Neural cell (in vitro differentiated cells): ENCODE results near the gene ATF6B. TPM values are rescaled to one million over a fixed set of nuclear protein-coding genes. Genes with fewer than 3 reads are reported as not detected.

Experiments used
- H2AFZ ChIP-seq: fragments of 200-600, 300-800 bp; sonication (generic), shearing (Covaris generic); 2 replicates; pipeline ENCODE4 v1.6.0; 2014; ENCODE audit warnings: low read depth, mild to moderate bottlenecking, antibody characterized with exemption, low read length, moderate library complexity
- H3F3A ChIP-seq: fragments of 200-600 bp; shearing (Covaris generic); 2 replicates; pipeline ENCODE4 v1.6.1; 2016; ENCODE audit warnings: mild to moderate bottlenecking, moderate library complexity, mixed read lengths, antibody characterized with exemption, low read length; ENCODE audit not compliant: insufficient read depth, poor library complexity, severe bottlenecking
- H3K27ac ChIP-seq: fragments of 200-600, 300-800 bp; sonication (generic), shearing (Covaris generic); 2 replicates; pipeline ENCODE4 v1.5.1; 2014; ENCODE audit warnings: mild to moderate bottlenecking, low read length, moderate library complexity
- H3K27me3 ChIP-seq: fragments of 300-800, 200-600 bp; sonication (generic), shearing (Covaris generic); 2 replicates; pipeline ENCODE4 v1.6.0; 2014; ENCODE audit warnings: mild to moderate bottlenecking, low read depth, low read length, moderate library complexity; ENCODE audit not compliant: insufficient read depth
- H3K36me3 ChIP-seq: fragments of 300-800, 200-600 bp; sonication (generic), shearing (Covaris generic); 2 replicates; pipeline ENCODE4 v1.5.1; 2014; ENCODE audit warnings: mild to moderate bottlenecking, antibody characterized with exemption, low read length, moderate library complexity; ENCODE audit not compliant: insufficient read depth
- H3K4me2 ChIP-seq: fragments of 300-800, 200-600 bp; sonication (generic), shearing (Covaris generic); 2 replicates; pipeline ENCODE4 v1.6.0; 2014; ENCODE audit warnings: mild to moderate bottlenecking, low read length
- H3K4me3 ChIP-seq: fragments of 300-800, 200-600 bp; sonication (generic), shearing (Covaris generic); 2 replicates; pipeline ENCODE4 v1.5.1; 2014; ENCODE audit warnings: mild to moderate bottlenecking, low read length, moderate library complexity
- H3K79me2 ChIP-seq: fragments of 200-600 bp; shearing (Covaris generic); replicated peaks from 2 replicates; pipeline ENCODE4 v1.6.0; 2014; ENCODE audit warnings: mild to moderate bottlenecking, low read length, moderate library complexity; ENCODE audit not compliant: insufficient read depth
- H3K9ac ChIP-seq: fragments of 300-800, 200-600 bp; sonication (generic), shearing (Covaris generic); 2 replicates; pipeline ENCODE4 v1.6.1; 2016; ENCODE audit warnings: mild to moderate bottlenecking, low read length, mixed read lengths
- H3K9me2 ChIP-seq: fragments of 200-600 bp; shearing (Covaris generic); 2 replicates; pipeline ENCODE4 v1.6.1; 2016; ENCODE audit warnings: mild to moderate bottlenecking, low read length, mixed read lengths; ENCODE audit not compliant: insufficient read depth
- H3K9me3 ChIP-seq: fragments of 200-600, 300-800 bp; sonication (generic), shearing (Covaris generic); 2 replicates; pipeline ENCODE4 v1.6.1; 2016; ENCODE audit warnings: mild to moderate bottlenecking, mixed run types, low read length, moderate library complexity, mixed read lengths
- H4K20me1 ChIP-seq: fragments of 200-600 bp; shearing (Covaris generic); 2 replicates; pipeline ENCODE4 v1.6.1; 2016; ENCODE audit warnings: mild to moderate bottlenecking, mixed run types; ENCODE audit not compliant: insufficient read depth
- CTCF ChIP-seq: fragments of 450-650 bp; IDR thresholded peaks from 2 replicates; pipeline ENCODE4 v1.5.1; 2014; ENCODE audit warnings: antibody characterized with exemption, mild to moderate bottlenecking, moderate library complexity; ENCODE audit not compliant: poor library complexity, severe bottlenecking
- EP300 ChIP-seq: fragments of 450-650 bp; conservative IDR thresholded peaks from 2 replicates; pipeline ENCODE4 v1.6.1; 2014; ENCODE audit warnings: antibody characterized with exemption, mild to moderate bottlenecking, moderate library complexity; ENCODE audit not compliant: poor library complexity, severe bottlenecking
- EZH2 ChIP-seq: fragments of 200-600, 300-800 bp; shearing (Covaris generic), sonication (generic); IDR thresholded peaks from 2 replicates; pipeline ENCODE4 v1.6.1; 2014; ENCODE audit warnings: antibody characterized with exemption, low read length, borderline replicate concordance, mild to moderate bottlenecking; ENCODE audit not compliant: insufficient read depth, poor library complexity, severe bottlenecking
- MXI1 ChIP-seq: fragments of 450-650 bp; conservative IDR thresholded peaks from 2 replicates; pipeline ENCODE4 v1.6.1; 2014; ENCODE audit warnings: antibody characterized with exemption, mild to moderate bottlenecking; ENCODE audit not compliant: poor library complexity, severe bottlenecking
- POLR2AphosphoS5 ChIP-seq: IDR thresholded peaks from 2 replicates; pipeline ENCODE4 v1.6.1; 2012
- RAD21 ChIP-seq: fragments of 450-650 bp; conservative IDR thresholded peaks from 2 replicates; pipeline ENCODE4 v1.6.1; 2014; ENCODE audit warnings: antibody characterized with exemption, mild to moderate bottlenecking, moderate library complexity
- REST ChIP-seq: IDR thresholded peaks from 2 replicates; pipeline ENCODE4 v1.6.1; 2012; ENCODE audit warnings: borderline replicate concordance
- SMC3 ChIP-seq: fragments of 450-650 bp; conservative IDR thresholded peaks from 2 replicates; pipeline ENCODE4 v1.6.1; 2014; ENCODE audit warnings: antibody characterized with exemption, mild to moderate bottlenecking, moderate library complexity; ENCODE audit not compliant: poor library complexity
- TAF1 ChIP-seq: IDR thresholded peaks from 2 replicates; pipeline ENCODE4 v1.6.1; 2012; ENCODE audit warnings: low read depth
- polyA plus RNA-seq: library from polyadenylated mRNA; depleted of rRNA; stranded (reverse); fragments of >200 nt; gene quantifications from 2 replicates; pipeline ENCODE4 v1.2.3, GENCODE V29; 2014

ATF6B gene
- polyA plus RNA-seq, 1 donor from 2014 or later, result 44.3 TPM

- Histone ChIP-seq H3K9ac (no peak overlapping the region), H3K36me3 (no peaks in the 10 kb centered on the region), H3K27ac (no peak overlapping the region)
Measured at GRCh38 chr6:32123681-32124080, 4.4 kb downstream of the ATF6B start.

GRCh38 chr6:32120573-32121059 is 7.4 kb downstream of the ATF6B start:
- H2AFZ ChIP-seq, result no peak overlapping the region
- no peaks in the 10 kb centered on the region for H3K36me3 ChIP-seq
- H4K20me1 ChIP-seq, result no peaks in the 10 kb centered on the region
- H3K4me3 ChIP-seq, result no peak overlapping the region
- H3K9ac ChIP-seq, result no peak overlapping the region
- H3F3A ChIP-seq, result no peaks in the 10 kb centered on the region
- no peaks in the 10 kb centered on the region for H3K9me3 ChIP-seq
- no peaks in the 10 kb centered on the region for H3K9me2 ChIP-seq
- H3K27me3 ChIP-seq, result no peaks in the 10 kb centered on the region
- no peaks in the 10 kb centered on the region for H3K79me2 ChIP-seq
- H3K4me2 ChIP-seq, result no peak overlapping the region
- no peak overlapping the region for H3K27ac ChIP-seq
- TF ChIP-seq RAD21 (no peak), TAF1 (no peak), REST (no peak), POLR2AphosphoS5 (no peak), EZH2 (no peak), CTCF (no peak), SMC3 (no peak)

More at GRCh38 chr6:32123681-32124080, 4.4 kb downstream of the ATF6B start:
- H3K27me3 ChIP-seq, result no peaks in the 10 kb centered on the region
- no peak overlapping the region for H2AFZ ChIP-seq
- no peaks in the 10 kb centered on the region for H3K9me2 ChIP-seq
- H3K9me3 ChIP-seq, result no peaks in the 10 kb centered on the region
- H4K20me1 ChIP-seq, result no peaks in the 10 kb centered on the region
- no peak overlapping the region for H3K4me3 ChIP-seq
- H3K4me2 ChIP-seq, result no peak overlapping the region
- no peaks in the 10 kb centered on the region for H3F3A ChIP-seq
- TF ChIP-seq CTCF (no peak), POLR2AphosphoS5 (no peak), SMC3 (no peak), REST (no peak), MXI1 (no peak), TAF1 (no peak), RAD21 (no peak), EZH2 (no peak), EP300 (no peak)
- peaks cover 14% of the 10 kb centered on the region for H3K79me2 ChIP-seq
